ENCODE data around the gene KRT78. TPM values are rescaled to one million over a fixed set of nuclear protein-coding genes. Genes with fewer than 3 reads are reported as not detected.

The KRT78 gene
- total RNA-seq, 1 experiment from 2014 or later, result 0.61 TPM

GRCh38 chr12:52815676-52816588 is 32.9 kb downstream of the KRT78 start:
- no peak for DNase-seq (ENCODE audit: low spot score)
- in situ Hi-C loops (cut with HindIII; ENCODE audit: low sequenced_read_pairs), result no loop called here

- in situ Hi-C loops (cut with HindIII; ENCODE audit: low sequenced_read_pairs), result no loop called here
- no peak for DNase-seq (ENCODE audit: low spot score)
Observed at GRCh38 chr12:52815161-52815560, 33.6 kb downstream of the KRT78 start.

DNA sequence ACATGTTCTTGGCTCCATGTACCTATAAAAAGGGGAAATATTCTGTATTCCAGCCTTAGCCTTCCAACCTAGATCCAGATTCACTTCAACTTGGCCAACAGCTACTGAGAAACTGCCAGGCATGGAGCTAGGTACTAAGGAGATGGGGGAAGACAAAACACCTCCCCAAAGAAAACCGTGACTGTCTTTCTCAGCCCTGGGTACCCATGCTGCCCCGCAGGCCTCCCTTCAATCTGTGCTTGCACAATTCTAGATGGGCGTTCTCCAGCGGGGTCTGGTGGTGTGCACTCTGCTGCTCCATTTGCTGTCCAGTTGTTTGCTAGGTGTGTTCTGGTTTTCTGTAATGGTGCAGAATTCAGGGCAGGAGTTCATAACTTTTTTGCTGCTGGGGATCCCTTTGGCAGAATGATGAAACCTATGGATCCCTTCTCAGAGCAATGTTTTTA is 34.1 kb downstream of the KRT78 start:
- in situ Hi-C loops (cut with HindIII; ENCODE audit: low sequenced_read_pairs), result no loop called here
- no peak for DNase-seq (ENCODE audit: low spot score)

DNA sequence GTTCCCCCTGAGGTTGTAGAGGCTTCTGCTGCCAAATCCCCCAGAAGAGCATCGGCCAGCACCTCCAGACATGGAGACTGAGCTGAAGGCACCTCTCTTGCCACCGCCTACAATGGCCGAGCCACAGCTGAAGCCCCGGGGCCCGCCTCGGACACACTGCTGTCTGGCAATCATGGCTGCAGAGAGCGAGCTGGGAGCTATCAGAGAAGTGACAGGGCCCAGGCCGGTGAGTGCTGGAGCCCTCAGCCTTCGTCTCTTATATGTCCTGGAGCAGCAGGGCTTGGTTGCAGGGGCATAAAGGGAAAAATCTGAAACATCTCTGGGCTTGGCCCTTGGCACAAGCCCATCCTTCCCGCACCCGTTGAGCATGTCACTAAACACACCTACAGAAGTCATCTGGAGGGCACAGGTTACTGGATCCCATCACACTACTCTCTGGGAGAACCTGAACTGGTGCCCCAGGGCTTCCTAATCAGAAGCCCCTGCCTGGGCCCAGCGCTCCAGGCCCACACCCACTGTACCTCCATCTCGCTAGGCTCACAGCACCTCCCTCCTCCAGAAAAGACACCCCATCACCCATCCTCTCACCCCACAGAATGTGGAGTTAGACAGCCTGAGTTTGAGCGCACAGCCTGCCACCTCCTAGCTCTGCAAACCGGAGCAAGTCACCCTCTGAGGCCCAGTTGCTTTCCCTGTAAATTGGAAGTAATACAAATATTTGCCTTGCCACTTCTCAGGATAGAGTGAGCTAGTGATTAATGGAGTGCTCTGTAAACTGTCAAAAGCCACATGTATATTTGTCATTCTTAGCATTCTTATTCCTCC is 34.7 kb downstream of the KRT78 start, which contains the start of gene KRT4:
KRT4 (minus strand) TSS at position 232 of the 825 bp plus-strand sequence; CDS start at position 174, 58 bp downstream.
- in situ Hi-C loops (cut with HindIII; ENCODE audit: low sequenced_read_pairs), result no loop called here

DNA sequence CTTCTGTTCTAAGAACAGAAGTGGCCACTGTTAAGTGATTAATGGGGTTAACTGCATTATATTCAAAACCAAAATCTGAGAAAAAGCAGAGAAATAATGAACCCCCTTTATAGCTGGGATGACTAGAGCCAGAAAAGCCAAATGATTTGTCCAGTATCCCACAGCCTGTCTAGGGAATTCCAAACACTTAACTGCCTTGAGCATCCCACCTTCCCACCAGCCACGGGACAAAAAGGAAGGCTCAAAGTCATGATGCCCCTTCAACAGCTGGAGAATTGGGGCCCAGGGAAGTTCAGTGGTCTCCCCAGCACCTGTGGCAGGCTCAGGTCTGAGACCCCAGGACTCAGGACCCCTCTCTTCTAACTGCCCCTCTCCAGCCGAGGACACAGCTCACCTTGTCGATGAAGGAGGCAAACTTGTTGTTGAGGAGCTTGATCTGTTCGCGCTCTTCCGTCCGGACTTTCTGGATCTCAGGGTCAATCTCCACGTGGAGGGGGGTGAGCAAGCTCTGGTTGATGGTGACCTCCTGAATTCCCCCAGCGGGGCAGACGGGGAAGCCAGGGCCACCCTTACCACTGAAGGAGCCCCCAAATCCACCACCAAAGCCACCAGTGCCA is 35.5 kb downstream of the KRT78 start:
- no peak for DNase-seq (ENCODE audit: low spot score)
- in situ Hi-C loops (cut with HindIII; ENCODE audit: low sequenced_read_pairs), result no loop called here

More for the DNA sequence above, 34.7 kb downstream of the KRT78 start, which contains the start of gene KRT4:
- DNase-seq (ENCODE audit: low spot score), result no peak

DNA sequence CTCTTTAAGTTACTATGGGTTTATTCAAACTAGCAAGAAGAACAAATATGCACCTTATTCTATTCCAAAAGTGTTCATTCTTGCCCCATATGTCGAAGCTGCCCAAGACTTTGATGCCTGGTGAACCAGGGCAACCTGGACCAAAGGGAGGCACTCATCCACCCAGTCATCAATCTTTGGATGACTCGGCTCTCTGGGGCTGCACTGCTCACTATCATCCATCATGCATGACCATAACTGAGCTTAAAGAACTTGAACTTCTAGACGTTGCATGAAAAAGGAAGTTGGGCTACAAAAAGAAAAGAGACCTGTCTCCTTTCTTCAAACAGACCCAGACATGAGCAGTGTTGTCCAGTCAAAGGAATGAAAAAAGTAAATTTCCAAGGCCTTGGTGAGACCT is 36.0 kb downstream of the KRT78 start:
- DNase-seq (ENCODE audit: low spot score), result no peak
- in situ Hi-C loops (cut with HindIII; ENCODE audit: low sequenced_read_pairs), result no loop called here

- in situ Hi-C loops (cut with HindIII; ENCODE audit: low sequenced_read_pairs), result no loop called here
- DNase-seq (ENCODE audit: low spot score), result no peak
Observed at GRCh38 chr12:52812073-52812400, 36.8 kb downstream of the KRT78 start.

- no peak for DNase-seq (ENCODE audit: low spot score)
- in situ Hi-C loops (cut with HindIII; ENCODE audit: low sequenced_read_pairs), result no loop called here
Observed at GRCh38 chr12:52811191-52812072, 37.4 kb downstream of the KRT78 start.

- in situ Hi-C loops (cut with HindIII; ENCODE audit: low sequenced_read_pairs), result no loop called here
- no peak for DNase-seq (ENCODE audit: low spot score)
Observed at GRCh38 chr12:52810554-52810953, 38.2 kb downstream of the KRT78 start.

DNA sequence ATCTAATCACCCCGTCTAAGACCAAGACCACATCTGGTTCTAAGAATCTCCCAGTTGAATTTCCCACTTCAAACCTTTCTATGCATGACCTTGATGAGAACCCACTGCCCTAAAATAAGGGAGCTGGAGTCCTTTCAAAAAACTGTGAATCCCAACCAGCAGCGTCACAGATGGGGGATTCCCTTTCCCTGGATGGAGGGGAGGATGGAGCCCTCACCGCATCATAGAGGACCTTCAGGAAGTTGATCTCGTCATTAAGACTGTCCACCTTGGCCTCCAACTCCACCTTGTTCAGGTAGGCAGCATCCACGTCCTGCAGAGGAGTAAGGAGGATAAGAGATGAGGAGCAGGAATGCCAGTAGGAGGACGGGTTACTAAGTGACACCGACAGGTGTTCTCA is 39.6 kb downstream of the KRT78 start:
- no peak for DNase-seq (ENCODE audit: low spot score)
- in situ Hi-C loops (cut with HindIII; ENCODE audit: low sequenced_read_pairs), result no loop called here

- in situ Hi-C loops (cut with HindIII; ENCODE audit: low sequenced_read_pairs), result no loop called here
- no peak for DNase-seq (ENCODE audit: low spot score)
Observed at GRCh38 chr12:52808573-52809160, 40.1 kb downstream of the KRT78 start.

DNA sequence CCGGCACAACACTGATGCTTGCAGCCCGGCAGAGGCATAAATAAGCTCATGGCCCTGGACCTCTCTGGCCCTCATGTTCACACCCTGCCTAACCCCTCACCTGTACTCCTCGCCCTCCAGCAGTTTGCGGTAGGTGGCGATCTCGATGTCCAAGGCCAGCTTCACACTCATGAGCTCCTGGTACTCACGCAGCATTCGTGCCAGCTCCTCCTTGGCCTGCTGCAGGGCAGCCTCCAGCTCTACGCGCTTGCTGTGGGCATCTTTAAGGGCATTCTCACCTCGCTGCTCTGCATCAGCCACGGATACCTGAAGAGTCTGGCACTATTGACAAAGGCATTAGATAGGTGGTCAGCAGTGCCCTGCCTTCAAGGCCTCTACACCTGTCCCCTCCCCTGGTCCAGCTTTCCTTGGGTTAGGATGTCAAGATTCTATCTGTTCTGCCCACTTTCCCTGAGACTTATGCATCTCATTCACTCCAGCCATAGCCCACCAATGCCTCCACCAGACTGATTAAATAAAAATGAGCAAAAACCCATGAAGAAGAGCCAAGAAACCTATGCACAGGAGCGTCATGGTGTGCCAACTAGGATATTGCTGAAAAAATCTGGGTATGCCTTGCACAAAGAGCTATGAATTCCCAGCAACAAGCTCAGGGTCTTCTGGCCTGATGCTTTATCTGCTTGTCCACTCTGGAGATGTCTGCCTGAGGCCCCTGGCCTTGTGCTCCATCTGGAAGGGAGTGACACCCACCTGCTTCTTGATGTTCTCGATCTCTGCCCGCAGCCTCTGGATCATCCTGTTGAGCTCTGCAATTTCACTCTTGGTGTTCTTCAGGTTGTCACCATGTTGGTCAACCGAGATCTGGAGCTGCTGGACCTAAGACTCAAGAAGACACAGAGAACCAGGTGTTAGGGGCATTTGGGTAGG is 41.0 kb downstream of the KRT78 start:
- in situ Hi-C loops (cut with HindIII; ENCODE audit: low sequenced_read_pairs), result no loop called here
- DNase-seq (ENCODE audit: low spot score), result no peak

- in situ Hi-C loops (cut with HindIII; ENCODE audit: low sequenced_read_pairs), result no loop called here
- no peak for DNase-seq (ENCODE audit: low spot score)
Observed at GRCh38 chr12:52806821-52807543, 41.8 kb downstream of the KRT78 start.

DNA sequence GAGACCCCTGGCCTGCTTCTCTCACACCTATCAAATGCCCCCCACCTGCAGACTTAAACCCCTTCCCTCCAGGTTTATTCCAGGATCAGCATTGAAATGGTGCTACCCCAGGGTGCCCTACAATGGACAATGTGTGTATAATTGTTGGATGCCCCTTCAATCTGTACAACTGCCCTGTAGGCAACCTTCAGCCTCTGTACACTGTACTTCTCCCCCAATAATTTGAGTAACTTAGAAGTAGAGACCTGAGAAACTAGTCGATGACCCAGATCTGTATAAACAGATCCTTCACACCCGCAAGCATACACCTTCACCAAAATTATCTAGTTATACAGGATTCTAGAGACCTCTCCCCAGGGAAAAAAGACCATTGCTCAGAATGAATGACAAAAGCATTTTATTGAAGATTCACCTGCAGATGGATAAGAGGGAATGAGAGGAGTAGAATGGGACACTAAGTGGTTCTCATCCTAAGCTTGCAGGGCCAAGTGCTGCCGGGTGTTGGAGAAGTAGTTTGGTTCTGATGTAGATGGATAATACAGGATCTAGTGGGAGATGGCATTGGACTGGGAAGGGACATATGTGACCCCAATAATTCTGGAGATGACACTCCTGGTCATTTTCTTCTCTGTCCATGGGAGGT is 42.5 kb downstream of the KRT78 start:
- DNase-seq (ENCODE audit: low spot score), result no peak
- in situ Hi-C loops (cut with HindIII; ENCODE audit: low sequenced_read_pairs), result no loop called here

DNA sequence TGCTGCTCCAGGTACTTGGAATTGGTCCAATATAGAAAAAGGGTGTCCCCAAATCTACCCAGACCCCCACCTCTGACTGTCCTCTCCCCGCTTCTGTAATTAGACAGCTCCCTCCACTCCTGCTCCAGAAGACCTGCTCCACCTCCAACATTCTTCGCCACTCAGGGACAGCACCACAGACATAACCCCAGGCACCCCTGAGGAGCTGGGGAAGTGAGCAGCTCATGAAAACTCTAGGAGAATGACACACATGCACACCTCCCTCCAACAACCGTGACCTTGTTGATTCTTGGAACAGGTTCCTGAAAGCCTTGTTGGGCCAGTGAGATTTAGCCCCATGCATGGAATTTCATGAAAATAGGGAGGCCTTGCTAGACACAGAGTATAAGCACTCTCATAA is 43.1 kb downstream of the KRT78 start:
- in situ Hi-C loops (cut with HindIII; ENCODE audit: low sequenced_read_pairs), result no loop called here
- DNase-seq (ENCODE audit: low spot score), result no peak

DNA sequence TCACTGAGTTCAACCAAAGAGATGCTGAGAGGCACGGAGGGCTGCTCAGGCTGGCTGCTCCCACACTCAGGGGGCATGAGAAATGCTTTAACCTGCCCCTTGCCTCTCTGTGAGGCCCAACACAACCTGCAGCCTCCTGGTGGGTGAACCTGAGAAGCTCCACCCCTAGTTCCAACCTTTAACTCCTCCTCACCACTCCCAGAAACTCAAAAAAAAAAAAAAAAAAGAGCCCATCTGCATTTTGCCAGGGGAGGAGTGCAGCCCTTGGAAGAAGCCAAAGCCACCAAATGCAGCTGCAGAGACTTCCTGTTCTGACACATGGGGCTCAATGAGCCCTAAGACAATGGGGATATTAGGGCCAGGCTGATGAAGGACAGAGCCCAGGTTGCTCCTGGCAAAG is 43.8 kb downstream of the KRT78 start:
- in situ Hi-C loops (cut with HindIII; ENCODE audit: low sequenced_read_pairs), result no loop called here

More for the DNA sequence above, 43.8 kb downstream of the KRT78 start:
- no peak for DNase-seq (ENCODE audit: low spot score)
